ENCODE results near the gene MEG3.

MEG3 gene

DNA sequence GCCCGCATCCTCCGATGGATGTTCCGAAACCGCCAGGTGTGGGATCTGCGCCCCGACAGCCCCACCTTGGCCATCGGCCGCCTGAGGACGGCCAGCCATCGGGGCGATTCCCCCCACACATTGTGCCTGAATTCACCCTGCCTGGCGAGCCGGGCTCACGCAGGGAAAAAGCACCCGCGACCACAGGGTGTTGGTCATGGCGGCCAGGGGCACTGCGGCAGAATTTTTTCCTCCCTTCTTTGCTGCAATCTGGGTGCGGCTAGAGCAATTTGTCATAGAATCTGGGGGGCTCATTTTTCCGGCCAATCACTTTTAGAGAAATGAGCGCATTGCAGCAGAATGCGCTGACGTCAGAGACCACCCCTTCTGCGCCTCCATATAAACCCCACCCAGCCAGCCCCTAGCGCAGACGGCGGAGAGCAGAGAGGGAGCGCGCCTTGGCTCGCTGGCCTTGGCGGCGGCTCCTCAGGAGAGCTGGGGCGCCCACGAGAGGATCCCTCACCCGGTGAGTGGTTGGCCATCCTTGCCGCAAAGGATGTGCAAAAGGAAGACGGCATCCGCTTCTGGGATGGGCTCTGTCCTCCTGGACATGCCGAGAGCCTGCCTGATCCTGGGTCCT, at the start of gene MEG3:
TSS of gene MEG3 (plus strand) at position 406 of the 619 bp plus-strand sequence.
- no peak within 1 kb of the TSS for H3K4me3 ChIP-seq (ENCODE audit: low read length, poor library complexity, severe bottlenecking)
- H3K9me2 ChIP-seq (replicated peaks; ENCODE audit: low read depth, low read length): no peaks in the 10 kb centered on the region
- H3K4me2 ChIP-seq (ENCODE audit: low read depth, low read length, poor library complexity, severe bottlenecking): no peak within 1 kb of the TSS
- no peaks in the 10 kb centered on the region for H3K4me1 ChIP-seq (ENCODE audit: insufficient read depth, low read length, poor library complexity, severe bottlenecking)
- H3K79me2 ChIP-seq (ENCODE audit: insufficient read depth, low read length): no peaks in the 10 kb centered on the region
- no peaks in the 10 kb centered on the region for H3K36me3 ChIP-seq (ENCODE audit: insufficient read depth, low read length)
- no peak within 1 kb of the TSS for H3K9ac ChIP-seq (ENCODE audit: low read depth, low read length, poor library complexity, severe bottlenecking)
- TF ChIP-seq EZH2phosphoT487 (IDR thresholded peaks at IDR 0.05; ENCODE audit: borderline replicate concordance): no peak
- TF ChIP-seq, protein P1, sequence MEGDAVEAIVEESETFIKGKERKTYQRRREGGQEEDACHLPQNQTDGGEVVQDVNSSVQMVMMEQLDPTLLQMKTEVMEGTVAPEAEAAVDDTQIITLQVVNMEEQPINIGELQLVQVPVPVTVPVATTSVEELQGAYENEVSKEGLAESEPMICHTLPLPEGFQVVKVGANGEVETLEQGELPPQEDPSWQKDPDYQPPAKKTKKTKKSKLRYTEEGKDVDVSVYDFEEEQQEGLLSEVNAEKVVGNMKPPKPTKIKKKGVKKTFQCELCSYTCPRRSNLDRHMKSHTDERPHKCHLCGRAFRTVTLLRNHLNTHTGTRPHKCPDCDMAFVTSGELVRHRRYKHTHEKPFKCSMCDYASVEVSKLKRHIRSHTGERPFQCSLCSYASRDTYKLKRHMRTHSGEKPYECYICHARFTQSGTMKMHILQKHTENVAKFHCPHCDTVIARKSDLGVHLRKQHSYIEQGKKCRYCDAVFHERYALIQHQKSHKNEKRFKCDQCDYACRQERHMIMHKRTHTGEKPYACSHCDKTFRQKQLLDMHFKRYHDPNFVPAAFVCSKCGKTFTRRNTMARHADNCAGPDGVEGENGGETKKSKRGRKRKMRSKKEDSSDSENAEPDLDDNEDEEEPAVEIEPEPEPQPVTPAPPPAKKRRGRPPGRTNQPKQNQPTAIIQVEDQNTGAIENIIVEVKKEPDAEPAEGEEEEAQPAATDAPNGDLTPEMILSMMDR (conservative IDR thresholded peaks at IDR 0.05; ENCODE audit: low read length): no peak
- no peaks in the 10 kb centered on the region for H4K20me1 ChIP-seq (ENCODE audit: insufficient read depth, low read length, poor library complexity, severe bottlenecking)
- H3F3A ChIP-seq (ENCODE audit: low read depth): no peaks in the 10 kb centered on the region
- H3K27me3 ChIP-seq (ENCODE audit: insufficient read depth, low read length, poor library complexity, severe bottlenecking): no peaks in the 10 kb centered on the region
- H3K9me3 ChIP-seq (ENCODE audit: insufficient read depth, low read depth, low read length): no peaks in the 10 kb centered on the region; the same call in 1 of the 2 replicates
- no peak within 1 kb of the TSS for H2AFZ ChIP-seq (ENCODE audit: low read length)

DNA sequence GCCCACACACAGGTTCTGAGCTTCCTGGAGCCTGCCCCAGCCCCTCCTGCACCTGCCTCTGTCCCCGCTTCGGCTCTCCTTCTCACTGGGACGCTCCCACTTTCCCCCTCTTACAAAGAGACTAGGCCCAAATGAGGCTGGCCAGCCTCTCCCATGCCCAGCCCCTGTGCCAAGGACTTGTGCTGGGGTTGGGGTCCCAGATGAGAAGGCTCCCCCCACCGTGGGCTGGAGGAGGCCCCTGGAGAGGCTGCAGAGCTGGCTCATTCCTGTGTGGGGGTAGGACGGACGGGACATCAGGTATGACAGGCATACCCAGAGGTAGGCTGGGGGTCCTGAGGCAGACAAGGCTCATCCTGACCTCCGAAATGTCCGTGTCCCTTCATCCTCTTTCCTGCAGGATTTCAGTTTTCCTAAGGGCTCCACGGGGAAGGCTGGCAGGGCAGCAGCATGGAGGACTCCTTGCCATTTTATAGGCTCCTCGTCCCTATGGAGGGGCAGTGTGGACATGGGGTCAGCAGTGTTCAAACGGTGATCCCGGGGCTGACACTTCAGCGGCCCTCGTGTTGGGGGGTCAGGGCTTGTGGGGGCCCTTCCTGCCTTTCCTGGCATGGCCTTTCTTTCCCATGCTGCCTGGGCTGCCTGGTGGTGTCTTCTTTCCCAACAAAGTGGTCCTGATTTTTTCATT, 49.1 kb upstream of the MEG3 start:
- TF ChIP-seq EZH2phosphoT487 (IDR thresholded peaks at IDR 0.05; ENCODE audit: borderline replicate concordance): no peak
- TF ChIP-seq, protein P1 (conservative IDR thresholded peaks at IDR 0.05; ENCODE audit: low read length): no peak
- H3K36me3 ChIP-seq (ENCODE audit: insufficient read depth, low read length): no peaks in the 10 kb centered on the region
- H3K9me2 ChIP-seq (replicated peaks; ENCODE audit: low read depth, low read length): no peaks in the 10 kb centered on the region
- H3K27me3 ChIP-seq (ENCODE audit: insufficient read depth, low read length, poor library complexity, severe bottlenecking): no peaks in the 10 kb centered on the region
- no peak overlapping the region for H3K4me3 ChIP-seq (ENCODE audit: low read length, poor library complexity, severe bottlenecking)
- no peak overlapping the region for H2AFZ ChIP-seq (ENCODE audit: low read length)
- no peaks in the 10 kb centered on the region for H3K9me3 ChIP-seq (ENCODE audit: insufficient read depth, low read depth, low read length)
- no peaks in the 10 kb centered on the region for H3K79me2 ChIP-seq (ENCODE audit: insufficient read depth, low read length)
- no peak overlapping the region for H3K4me2 ChIP-seq (ENCODE audit: low read depth, low read length, poor library complexity, severe bottlenecking)
- H3K9ac ChIP-seq (ENCODE audit: low read depth, low read length, poor library complexity, severe bottlenecking): no peak overlapping the region
- no peaks in the 10 kb centered on the region for H3F3A ChIP-seq (ENCODE audit: low read depth)
- no peaks in the 10 kb centered on the region for H4K20me1 ChIP-seq (ENCODE audit: insufficient read depth, low read length, poor library complexity, severe bottlenecking)
- H3K4me1 ChIP-seq (ENCODE audit: insufficient read depth, low read length, poor library complexity, severe bottlenecking): no peaks in the 10 kb centered on the region

DNA sequence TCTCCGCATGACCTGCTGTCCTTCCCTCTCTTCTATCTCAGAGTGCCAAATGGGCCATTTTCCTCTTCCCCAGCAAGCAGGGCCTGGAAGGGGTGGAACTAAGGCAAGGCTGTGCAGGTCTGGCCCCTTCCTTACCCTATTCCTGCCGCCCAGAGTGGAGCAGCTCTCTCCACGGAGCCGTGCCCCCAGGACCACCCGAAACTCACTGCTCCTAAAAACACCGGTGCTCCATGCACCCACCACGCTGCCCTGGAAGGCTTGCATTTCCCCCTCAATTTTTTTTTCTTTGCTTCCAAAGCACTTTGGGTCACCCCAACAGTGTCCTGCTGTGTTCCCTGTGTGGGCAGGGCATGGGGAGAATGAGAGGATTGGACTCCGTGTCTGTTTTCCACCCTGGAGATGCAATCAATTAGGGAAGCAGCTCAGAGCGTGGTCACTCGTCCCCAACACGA, 48.5 kb upstream of the MEG3 start:
- no peaks in the 10 kb centered on the region for H3K4me1 ChIP-seq (ENCODE audit: insufficient read depth, low read length, poor library complexity, severe bottlenecking)
- H3K9ac ChIP-seq (ENCODE audit: low read depth, low read length, poor library complexity, severe bottlenecking): no peak overlapping the region
- no peaks in the 10 kb centered on the region for H3K9me3 ChIP-seq (ENCODE audit: insufficient read depth, low read depth, low read length)
- no peak overlapping the region for H2AFZ ChIP-seq (ENCODE audit: low read length)
- H3F3A ChIP-seq (ENCODE audit: low read depth): no peaks in the 10 kb centered on the region
- no peaks in the 10 kb centered on the region for H3K9me2 ChIP-seq (replicated peaks; ENCODE audit: low read depth, low read length)
- no peak for TF ChIP-seq EZH2phosphoT487 (IDR thresholded peaks at IDR 0.05; ENCODE audit: borderline replicate concordance)
- TF ChIP-seq, protein P1 (conservative IDR thresholded peaks at IDR 0.05; ENCODE audit: low read length): no peak
- no peaks in the 10 kb centered on the region for H3K27me3 ChIP-seq (ENCODE audit: insufficient read depth, low read length, poor library complexity, severe bottlenecking)
- H4K20me1 ChIP-seq (ENCODE audit: insufficient read depth, low read length, poor library complexity, severe bottlenecking): no peaks in the 10 kb centered on the region
- H3K4me3 ChIP-seq (ENCODE audit: low read length, poor library complexity, severe bottlenecking): no peak overlapping the region
- no peak overlapping the region for H3K4me2 ChIP-seq (ENCODE audit: low read depth, low read length, poor library complexity, severe bottlenecking)
- H3K79me2 ChIP-seq (ENCODE audit: insufficient read depth, low read length): no peaks in the 10 kb centered on the region
- no peaks in the 10 kb centered on the region for H3K36me3 ChIP-seq (ENCODE audit: insufficient read depth, low read length)

All from Loucy (cell line).